Measurements from ENCODE around the gene IFI27.

- TF ChIP-seq CTCF (IDR thresholded peaks at IDR 0.05; ENCODE audit: insufficient read depth, low read depth, low read length): no peak
- no peak for TF ChIP-seq EZH2 (IDR thresholded peaks at IDR 0.05; ENCODE audit: insufficient read depth, low read length)
Measured at GRCh38 chr14:94153750-94154342, 43.3 kb downstream of the IFI27 start.

Data from astrocyte (in vitro differentiated cells and primary cell).